Measurements from ENCODE around the gene NDUFB7. TPM values are rescaled to one million over a fixed set of nuclear protein-coding genes. Genes with fewer than 3 reads are reported as not detected.
A peak's percentile ranks its signal among the peaks of the same experiment; 100 is the strongest.

NDUFB7 gene
- total RNA-seq, 1 experiment from 2014 or later: 155 TPM

- H4K91ac ChIP-seq (ENCODE audit: insufficient read length, low read depth, low read length): no peak overlapping the region
Measured at GRCh38 chr19:14567079-14567478, 4.8 kb downstream of the NDUFB7 start.

More at GRCh38 chr19:14567079-14567478, 4.8 kb downstream of the NDUFB7 start:
- no peak overlapping the region for H3K4me2 ChIP-seq (ENCODE audit: insufficient read depth, insufficient read length, low read length)
- no peaks in the 10 kb centered on the region for H3K9me3 Mint-ChIP-seq
- DNase-seq: no peak
- H3K79me2 ChIP-seq (ENCODE audit: insufficient read depth, low read length): peaks cover 9% of the 10 kb centered on the region; the same call in 1 of the 2 replicates
- no peak overlapping the region for H3K18ac ChIP-seq (ENCODE audit: insufficient read length, low read depth, low read length)
- H3K4me3 Mint-ChIP-seq: no peak overlapping the region; a peak in 1 of 5 replicates
- H2AFZ ChIP-seq (ENCODE audit: low read length): no peak overlapping the region
- H3K27me3 Mint-ChIP-seq (ENCODE audit: low read depth): 0 out of 2 replicates have a peak, but pooled peaks cover 2% of the 10 kb centered on the region
- H2BK15ac ChIP-seq (ENCODE audit: low read depth, low read length): no peak overlapping the region
- H2BK12ac ChIP-seq (ENCODE audit: insufficient read length, low read depth, low read length): no peak overlapping the region
- H4K5ac ChIP-seq (ENCODE audit: insufficient read length, low read depth, low read length): no peak overlapping the region
- no peak overlapping the region for H3K27ac ChIP-seq (ENCODE audit: insufficient read length, low read depth, low read length)
- H3K14ac ChIP-seq (ENCODE audit: insufficient read depth, low read length): no peak overlapping the region
- H3K27me3 ChIP-seq (ENCODE audit: insufficient read depth, low read length): no peaks in the 10 kb centered on the region
- peaks cover 22 to 37% of the 10 kb centered on the region in 2 experiments for H3K4me1 Mint-ChIP-seq
- H4K8ac ChIP-seq (replicated peaks; ENCODE audit: insufficient read length, low read depth, low read length): no peak overlapping the region
- no peak for TF ChIP-seq CTCF (conservative IDR thresholded peaks at IDR 0.05)
- peaks cover 8% of the 10 kb centered on the region for H3K23me2 ChIP-seq (ENCODE audit: insufficient read length, low read depth, low read length, poor library complexity, severe bottlenecking)
- no peak overlapping the region for H2AK5ac ChIP-seq (ENCODE audit: insufficient read length, low read length)
- H4K20me1 ChIP-seq (ENCODE audit: control insufficient read depth, insufficient read depth, insufficient read length): no peaks in the 10 kb centered on the region
- H3K9me3 ChIP-seq (ENCODE audit: control insufficient read depth, low read depth, low read length): no peaks in the 10 kb centered on the region
- H2BK20ac ChIP-seq (ENCODE audit: low read depth, low read length, poor library complexity, severe bottlenecking): no peak overlapping the region
- H2BK5ac ChIP-seq (ENCODE audit: insufficient read length, low read length): no peak overlapping the region
- H3K79me1 ChIP-seq (ENCODE audit: insufficient read depth, low read depth, low read length, poor library complexity, severe bottlenecking): no peaks in the 10 kb centered on the region
- H3K56ac ChIP-seq (ENCODE audit: insufficient read length, low read depth, low read length): no peak overlapping the region
- H3K36me3 Mint-ChIP-seq (ENCODE audit: insufficient read depth in 1 of 3, low read depth in 3 of 3): peaks cover 11 to 27% (median 13%) of the 10 kb centered on the region in 3 experiments; a peak in 6 of 7 replicates
- no peak overlapping the region for H3K4ac ChIP-seq (ENCODE audit: low read depth, low read length)
- H3K27ac Mint-ChIP-seq: 0 out of 7 replicates have a peak overlapping the region, but pooled peaks have one; percentile 31 to 67 (median 39)
- H3K4me1 ChIP-seq (ENCODE audit: insufficient read depth, low read length): no peaks in the 10 kb centered on the region; the same call in 1 of the 2 replicates
- no peak overlapping the region for H3T11ph ChIP-seq (ENCODE audit: low read length)
- no peak overlapping the region for H2BK120ac ChIP-seq (ENCODE audit: low read depth, low read length, poor library complexity, severe bottlenecking)
- WGBS (ENCODE audit: extremely low coverage, insufficient read length, low lambda C conversion rate): no CpG with 5 or more reads among the region's 11 CpGs
- no peak overlapping the region for H3K23ac ChIP-seq (ENCODE audit: insufficient read length, low read depth, low read length)
- no peak overlapping the region for H3K9ac ChIP-seq (ENCODE audit: extremely low read depth, insufficient read length, low read length)
